ENCODE data around the gene CDH4. TPM values are rescaled to one million over a fixed set of nuclear protein-coding genes. Genes with fewer than 3 reads are reported as not detected.

Gene CDH4
- total and polyA plus RNA-seq, 2 of the 13 experiments (the other 11 are each of a cell fraction or from before 2014, with no cell fraction given), result not detected

GRCh38 chr20:61980647-61981583 is 728.9 kb downstream of the CDH4 start (continued):
- no peak for TF ChIP-seq GLMP (CRISPR knock-in tag; IDR thresholded peaks at IDR 0.05; ENCODE audit: borderline replicate concordance)
- no peak for TF ChIP-seq IKZF1 (IDR thresholded peaks at IDR 0.05)
- TF ChIP-seq GATA4 (IDR thresholded peaks at IDR 0.05; ENCODE audit: borderline replicate concordance, low read depth), result no peak
- no peak for TF ChIP-seq ISL2 (CRISPR knock-in tag; IDR thresholded peaks at IDR 0.05)
- TF ChIP-seq PLSCR1 (CRISPR knock-in tag; IDR thresholded peaks at IDR 0.05; ENCODE audit: borderline replicate concordance), result no peak
- TF ChIP-seq E2F1 (CRISPR knock-in tag; IDR thresholded peaks at IDR 0.05), result no peak
- TF ChIP-seq PRMT3 (CRISPR knock-in tag; IDR thresholded peaks at IDR 0.05; ENCODE audit: borderline replicate concordance, low read depth), result no peak
- TF ChIP-seq ZNF577 (CRISPR knock-in tag; IDR thresholded peaks at IDR 0.05; ENCODE audit: borderline replicate concordance, low read depth), result 0 out of 2 replicates have a peak, but pooled peaks have one; percentile 51
- no peak for TF ChIP-seq MBD4 (IDR thresholded peaks at IDR 0.05; ENCODE audit: borderline replicate concordance, low read length)
- TF ChIP-seq ARNT (IDR thresholded peaks at IDR 0.05), result no peak
- TF ChIP-seq ZSCAN31 (CRISPR knock-in tag; IDR thresholded peaks at IDR 0.05; ENCODE audit: low read depth), result no peak
- TF ChIP-seq POGZ (CRISPR knock-in tag; IDR thresholded peaks at IDR 0.05), result 0 out of 2 replicates have a peak, but pooled peaks have one; percentile 22
- TF ChIP-seq ZNF34 (CRISPR knock-in tag; IDR thresholded peaks at IDR 0.05; ENCODE audit: borderline replicate concordance), result no peak
- no peak for TF ChIP-seq SMAD1 (CRISPR knock-in tag; IDR thresholded peaks at IDR 0.05; ENCODE audit: borderline replicate concordance, low read depth)
- TF ChIP-seq MTA1 (CRISPR knock-in tag; IDR thresholded peaks at IDR 0.05; ENCODE audit: borderline replicate concordance), result 0 out of 2 replicates have a peak, but pooled peaks have one; percentile 55
- TF ChIP-seq SNAPC2 (CRISPR knock-in tag; IDR thresholded peaks at IDR 0.05), result no peak
- TF ChIP-seq HCFC1 (IDR thresholded peaks at IDR 0.05; ENCODE audit: low read depth, low read length), result no peak
- TF ChIP-seq ZSCAN30 (CRISPR knock-in tag; IDR thresholded peaks at IDR 0.05), result no peak
- no peak for TF ChIP-seq HBP1 (CRISPR knock-in tag; IDR thresholded peaks at IDR 0.05; ENCODE audit: low read depth)
- TF ChIP-seq ZNF263 (CRISPR knock-in tag; IDR thresholded peaks at IDR 0.05), result no peak
- TF ChIP-seq, protein P1, sequence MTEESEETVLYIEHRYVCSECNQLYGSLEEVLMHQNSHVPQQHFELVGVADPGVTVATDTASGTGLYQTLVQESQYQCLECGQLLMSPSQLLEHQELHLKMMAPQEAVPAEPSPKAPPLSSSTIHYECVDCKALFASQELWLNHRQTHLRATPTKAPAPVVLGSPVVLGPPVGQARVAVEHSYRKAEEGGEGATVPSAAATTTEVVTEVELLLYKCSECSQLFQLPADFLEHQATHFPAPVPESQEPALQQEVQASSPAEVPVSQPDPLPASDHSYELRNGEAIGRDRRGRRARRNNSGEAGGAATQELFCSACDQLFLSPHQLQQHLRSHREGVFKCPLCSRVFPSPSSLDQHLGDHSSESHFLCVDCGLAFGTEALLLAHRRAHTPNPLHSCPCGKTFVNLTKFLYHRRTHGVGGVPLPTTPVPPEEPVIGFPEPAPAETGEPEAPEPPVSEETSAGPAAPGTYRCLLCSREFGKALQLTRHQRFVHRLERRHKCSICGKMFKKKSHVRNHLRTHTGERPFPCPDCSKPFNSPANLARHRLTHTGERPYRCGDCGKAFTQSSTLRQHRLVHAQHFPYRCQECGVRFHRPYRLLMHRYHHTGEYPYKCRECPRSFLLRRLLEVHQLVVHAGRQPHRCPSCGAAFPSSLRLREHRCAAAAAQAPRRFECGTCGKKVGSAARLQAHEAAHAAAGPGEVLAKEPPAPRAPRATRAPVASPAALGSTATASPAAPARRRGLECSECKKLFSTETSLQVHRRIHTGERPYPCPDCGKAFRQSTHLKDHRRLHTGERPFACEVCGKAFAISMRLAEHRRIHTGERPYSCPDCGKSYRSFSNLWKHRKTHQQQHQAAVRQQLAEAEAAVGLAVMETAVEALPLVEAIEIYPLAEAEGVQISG (CRISPR knock-in tag; IDR thresholded peaks at IDR 0.05), result 0 out of 2 replicates have a peak, but pooled peaks have one; percentile 15
- 0 out of 2 replicates have a peak, but pooled peaks have one; percentile 19 for TF ChIP-seq ZNF839 (CRISPR knock-in tag; IDR thresholded peaks at IDR 0.05; ENCODE audit: borderline replicate concordance)

All from HepG2 (cell line).